K562 (cell line): ENCODE results near the gene KCNB1. TPM values are rescaled to one million over a fixed set of nuclear protein-coding genes. Genes with fewer than 3 reads are reported as not detected.

Experiments used
- ATAC-seq: fragments of 200-7000 bp; cut with Tn5 transposase; 3 replicates; pipeline ENCODE4 v1.9.1; 2020; ENCODE audit warnings: moderate library complexity
- BruUV-seq: library from RNA; stranded (reverse); fragments of 400-500 nt; replicated peaks from 2 replicates; lab custom pipeline; 2021; lab: Mats Ljungman, UMichigan
- CTCF ChIA-PET: fragments of 300-600 bp; formaldehyde crosslinking; extraction: SDS; loops from one replicate; lab custom pipeline; 2021; ENCODE audit warnings: low intra/inter-chr PET ratio; lab: Yijun Ruan, JAX
- POLR2A ChIA-PET: fragments of 300-600, 350-650 bp; sonication (Branson Sonifier 250); formaldehyde crosslinking; extraction: SDS; loops from one replicate; lab custom pipeline; 2021; ENCODE audit warnings: antibody characterized with exemption, inconsistent platforms; lab: Yijun Ruan, JAX
- DNase-seq, 4 experiments: peaks; one replicate each; pipeline versions ENCODE4 v3.0.0 to v3.0.0-alpha.2; 2011 to 2018; ENCODE audit warnings: low spot score in 3 of 4, mixed read lengths in 3 of 4; ENCODE audit errors: extremely low read depth in 1 of 4
- FAIRE-seq: peaks from 2 replicates; lab custom pipeline; 2011; peaks lifted over from hg19 to GRCh38; lab: Jason Lieb, UNC
- H2AFZ ChIP-seq: 2 replicates; pipeline ENCODE4 v1.6.0; 2011; ENCODE audit warnings: low read depth, low read length, control low read depth, inconsistent platforms
- H3K27ac ChIP-seq: fragments of 200-600 bp; 3 replicates; pipeline ENCODE4 v1.8.0; 2011; ENCODE audit warnings: low read depth, mild to moderate bottlenecking, control low read depth, inconsistent platforms, low read length, moderate library complexity, mixed read lengths; ENCODE audit errors: extremely low read depth
- H3K27me3 ChIP-seq, 2 experiments: fragments of 300-600 bp in 1 of 2; 2 replicates in 1 of 2; 3 replicates in 1 of 2; pipeline versions ENCODE4 v1.6.0 to v1.8.0; 2011; ENCODE audit warnings: inconsistent platforms in 2 of 2, low read length in 2 of 2, mild to moderate bottlenecking in 1 of 2, mixed read lengths in 1 of 2, moderate library complexity in 1 of 2; ENCODE audit not compliant: control insufficient read depth in 2 of 2, insufficient read depth in 2 of 2
- H3K36me3 ChIP-seq: fragments of 300-600 bp; 3 replicates; pipeline ENCODE4 v1.8.0; 2011; ENCODE audit warnings: mild to moderate bottlenecking, low read length, inconsistent platforms; ENCODE audit not compliant: control insufficient read depth, insufficient read depth
- H3K4me1 ChIP-seq, 2 experiments: fragments of 200-600 bp in 1 of 2; replicated peaks in 1 of 2; 2 replicates in 1 of 2; 3 replicates in 1 of 2; pipeline versions ENCODE4 v1.5.1 to v1.8.0; 2011; ENCODE audit warnings: inconsistent platforms in 2 of 2, low read length in 2 of 2, mild to moderate bottlenecking in 1 of 2, mixed read lengths in 1 of 2, moderate library complexity in 1 of 2; ENCODE audit not compliant: control insufficient read depth in 2 of 2, insufficient read depth in 2 of 2
- H3K4me2 ChIP-seq: 2 replicates; pipeline ENCODE4 v1.6.1; 2011; ENCODE audit warnings: low read length, control low read depth, inconsistent platforms, mixed read lengths; ENCODE audit not compliant: insufficient read depth
- H3K4me3 ChIP-seq: fragments of 200-600 bp; sonication (generic), shearing (Covaris generic); 2 replicates; pipeline ENCODE4 v1.5.1; 2016; ENCODE audit warnings: control low read depth, inconsistent platforms
- H3K79me2 ChIP-seq: fragments of 200-600 bp; 3 replicates; pipeline ENCODE4 v1.8.0; 2011; ENCODE audit warnings: low read length, inconsistent platforms; ENCODE audit not compliant: control insufficient read depth, insufficient read depth
- H3K9ac ChIP-seq, 2 experiments: 2 replicates each; pipeline versions ENCODE4 v1.6.0 to v1.6.1; 2011; ENCODE audit warnings: low read depth in 2 of 2, low read length in 2 of 2, control low read depth in 1 of 2, inconsistent platforms in 1 of 2, mild to moderate bottlenecking in 1 of 2, mixed read lengths in 1 of 2; ENCODE audit not compliant: insufficient read depth in 1 of 2
- H3K9me1 ChIP-seq: one replicate; pipeline ENCODE4 v1.6.0; 2011; ENCODE audit warnings: inconsistent platforms, mild to moderate bottlenecking, low read length, moderate library complexity; ENCODE audit not compliant: control insufficient read depth, insufficient read depth
- H3K9me3 ChIP-seq: replicated peaks from 2 replicates; pipeline ENCODE4 v1.5.1; 2011; ENCODE audit warnings: low read depth, low read length, inconsistent platforms; ENCODE audit not compliant: control insufficient read depth, insufficient read depth
- H4K20me1 ChIP-seq: replicated peaks from 2 replicates; pipeline ENCODE4 v1.6.1; 2011; ENCODE audit warnings: low read length, inconsistent platforms, mixed read lengths; ENCODE audit not compliant: control insufficient read depth, insufficient read depth
- CLOCK ChIP-seq: fragments of 250-450 bp; sonication (Bioruptor Pico); IDR thresholded peaks from 2 replicates; pipeline ENCODE4 v1.4.0; 2020; ENCODE audit warnings: mild to moderate bottlenecking, moderate library complexity, borderline replicate concordance
- MGA ChIP-seq: fragments of 450-650 bp; IDR thresholded peaks from 2 replicates; pipeline ENCODE4 v1.6.1; 2016; ENCODE audit warnings: mild to moderate bottlenecking, moderate library complexity
- RBM25 ChIP-seq: fragments of 200-400 bp; formaldehyde crosslinking; IDR thresholded peaks from 2 replicates; pipeline ENCODE4 v1.6.1; 2018; ENCODE audit warnings: low read length, low read depth, moderate library complexity; ENCODE audit not compliant: severe bottlenecking
- ZBTB1 ChIP-seq: sonication (generic); formaldehyde crosslinking; IDR thresholded peaks from 2 replicates; pipeline ENCODE4 v1.8.1; 2023; ENCODE audit warnings: missing genetic modification reagents, low read depth, mild to moderate bottlenecking, borderline replicate concordance
- ZNF695 ChIP-seq: fragments of 450-650 bp; formaldehyde crosslinking; IDR thresholded peaks from 2 replicates; pipeline ENCODE4 v1.4.0; 2020; ENCODE audit warnings: mild to moderate bottlenecking, moderate library complexity
- WGBS: fragments of 100-300 bp; shearing (Covaris generic); methylation state at CpG from one replicate; pipeline ENCODE4 v1.1.6; 2016; ENCODE audit warnings: low coverage, mixed read lengths; ENCODE audit not compliant: insufficient coverage; ENCODE audit errors: missing lambda C conversion rate; 5-methylcytosine and 5-hydroxymethylcytosine counted together
- in situ Hi-C: fragments of 300-500 bp; cut with MboI; formaldehyde crosslinking; loops from 4 replicates; pipeline ENCODE4 v1.15.0; 2018; ENCODE audit warnings: inconsistent platforms, mixed read lengths
- intact Hi-C: fragments of 100-400 bp; cut with micrococcal nuclease; formaldehyde crosslinking; loops from 2 replicates; pipeline ENCODE4 v1.14.2; 2022
- polyA plus RNA-seq, 8 experiments: library from polyadenylated mRNA; depleted of rRNA in 4 of 8; stranded (reverse) in 5 of 8; unstranded in 3 of 8; fragments of >200 nt; fragmentation: Nextera tagmentation in 2 of 8; fragmentation: Illumina TruSeq in 1 of 8; extraction: Ambion mirVana in 2 of 8; extraction: Trizol in 1 of 8; gene quantifications; 2 replicates each; pipeline versions ENCODE4 v1.2.1 to v1.2.3, GENCODE V29; 2011 to 2014; ENCODE audit warnings: inconsistent platforms in 1 of 8, missing spikeins in 1 of 8
- total RNA-seq, 7 experiments: library from RNA; depleted of rRNA in 6 of 7; stranded (reverse); fragments of >200 nt in 6 of 7; fragmentation: Illumina TruSeq in 2 of 7; extraction: Trizol in 2 of 7; gene quantifications; 2 replicates each; pipeline versions ENCODE4 v1.2.1 to v1.2.3, GENCODE V29; 2011 to 2021; ENCODE audit warnings: low replicate concordance in 1 of 7

KCNB1 gene
- total and polyA plus RNA-seq, 9 of the 15 experiments (the other 6 are each of a cell fraction or from before 2014, with no cell fraction given): 0.01 to 0.06 TPM; not detected in 7

- no peaks in the 10 kb centered on the region for H3K9me1 ChIP-seq
- H3K27ac ChIP-seq: no peak overlapping the region
- H3K4me1 ChIP-seq: no peaks in the 10 kb centered on the region
- H2AFZ ChIP-seq: no peak overlapping the region
- peaks cover 2% of the 10 kb centered on the region; the same call in 1 of the 2 replicates for H4K20me1 ChIP-seq
- ChIA-PET CTCF (no interaction called here), POLR2A (no interaction called here)
- H3K27me3 ChIP-seq: peaks cover 6 to 31% of the 10 kb centered on the region in 2 experiments; a peak in 2 of 5 replicates
- no TSS peak for BruUV-seq
- no peak overlapping the region for H3K4me3 ChIP-seq
- in situ Hi-C loops (loop anchor here (10.0 kb wide), 1 partner anchor 184 kb away; no protein-coding TSS in a partner anchor), intact Hi-C loops (no loop called here)
- no peak for FAIRE-seq
- no peak overlapping the region for H3K9ac ChIP-seq
- no peak for ATAC-seq
- DNase-seq: no peak
- H3K79me2 ChIP-seq: no peaks in the 10 kb centered on the region
- no peaks in the 10 kb centered on the region for H3K9me3 ChIP-seq
- no peak overlapping the region for H3K4me2 ChIP-seq
- WGBS: 0% methylated on average over 4 of the region's 4 CpGs
- H3K36me3 ChIP-seq: no peaks in the 10 kb centered on the region
- TF ChIP-seq ZBTB1 (CRISPR knock-in tag) (no peak), ZNF695 (CRISPR knock-in tag) (no peak), MGA (no peak), CLOCK (CRISPR knock-in tag) (no peak), RBM25 (no peak)
Measured at GRCh38 chr20:49519212-49519712, 36.8 kb upstream of the KCNB1 start.
